Measurements from ENCODE around the gene SEPHS2.
"Not testable (repeated sequence)": the region's sequence is repeated elsewhere in the genome, so short reads cannot be mapped to it uniquely, and the experiment has no call there.

The SEPHS2 gene

DNA sequence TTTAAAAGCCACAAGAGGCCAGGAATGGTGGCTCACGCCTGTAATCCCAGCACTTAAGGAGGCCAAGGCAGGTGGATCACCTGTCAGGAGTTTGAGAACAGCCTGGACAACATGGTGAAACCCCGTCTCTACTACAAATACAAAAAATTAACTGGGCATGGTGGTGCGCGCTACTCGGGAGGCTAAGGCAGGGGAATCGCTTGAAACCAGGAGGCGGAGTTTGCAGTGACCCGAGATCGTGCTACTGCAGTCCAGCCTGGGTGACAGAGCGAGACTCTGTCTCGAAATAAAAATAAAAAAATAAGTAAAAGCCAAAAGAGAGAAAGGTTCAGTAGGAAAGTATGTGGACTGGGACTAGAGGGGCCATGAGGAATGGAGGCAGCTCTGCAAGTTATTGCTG is 13.8 kb upstream of the SEPHS2 start:
- H3K4me3 ChIP-seq (ENCODE audit: low read depth, low read length): no peak overlapping the region
- TF ChIP-seq, protein P1, sequence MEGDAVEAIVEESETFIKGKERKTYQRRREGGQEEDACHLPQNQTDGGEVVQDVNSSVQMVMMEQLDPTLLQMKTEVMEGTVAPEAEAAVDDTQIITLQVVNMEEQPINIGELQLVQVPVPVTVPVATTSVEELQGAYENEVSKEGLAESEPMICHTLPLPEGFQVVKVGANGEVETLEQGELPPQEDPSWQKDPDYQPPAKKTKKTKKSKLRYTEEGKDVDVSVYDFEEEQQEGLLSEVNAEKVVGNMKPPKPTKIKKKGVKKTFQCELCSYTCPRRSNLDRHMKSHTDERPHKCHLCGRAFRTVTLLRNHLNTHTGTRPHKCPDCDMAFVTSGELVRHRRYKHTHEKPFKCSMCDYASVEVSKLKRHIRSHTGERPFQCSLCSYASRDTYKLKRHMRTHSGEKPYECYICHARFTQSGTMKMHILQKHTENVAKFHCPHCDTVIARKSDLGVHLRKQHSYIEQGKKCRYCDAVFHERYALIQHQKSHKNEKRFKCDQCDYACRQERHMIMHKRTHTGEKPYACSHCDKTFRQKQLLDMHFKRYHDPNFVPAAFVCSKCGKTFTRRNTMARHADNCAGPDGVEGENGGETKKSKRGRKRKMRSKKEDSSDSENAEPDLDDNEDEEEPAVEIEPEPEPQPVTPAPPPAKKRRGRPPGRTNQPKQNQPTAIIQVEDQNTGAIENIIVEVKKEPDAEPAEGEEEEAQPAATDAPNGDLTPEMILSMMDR (IDR thresholded peaks at IDR 0.05; ENCODE audit: insufficient read depth, low read length, missing control alignments): no peak
- DNase-seq (ENCODE audit: low read depth, low spot score): no peak
- CTCF ChIA-PET: interaction anchor here (1.2 to 3.8 kb wide), 2 partner anchors 10 to 15 kb away, joined by 3 to 22 read pairs; no protein-coding TSS in a partner anchor
- POLR2A ChIA-PET: no interaction called here

DNA sequence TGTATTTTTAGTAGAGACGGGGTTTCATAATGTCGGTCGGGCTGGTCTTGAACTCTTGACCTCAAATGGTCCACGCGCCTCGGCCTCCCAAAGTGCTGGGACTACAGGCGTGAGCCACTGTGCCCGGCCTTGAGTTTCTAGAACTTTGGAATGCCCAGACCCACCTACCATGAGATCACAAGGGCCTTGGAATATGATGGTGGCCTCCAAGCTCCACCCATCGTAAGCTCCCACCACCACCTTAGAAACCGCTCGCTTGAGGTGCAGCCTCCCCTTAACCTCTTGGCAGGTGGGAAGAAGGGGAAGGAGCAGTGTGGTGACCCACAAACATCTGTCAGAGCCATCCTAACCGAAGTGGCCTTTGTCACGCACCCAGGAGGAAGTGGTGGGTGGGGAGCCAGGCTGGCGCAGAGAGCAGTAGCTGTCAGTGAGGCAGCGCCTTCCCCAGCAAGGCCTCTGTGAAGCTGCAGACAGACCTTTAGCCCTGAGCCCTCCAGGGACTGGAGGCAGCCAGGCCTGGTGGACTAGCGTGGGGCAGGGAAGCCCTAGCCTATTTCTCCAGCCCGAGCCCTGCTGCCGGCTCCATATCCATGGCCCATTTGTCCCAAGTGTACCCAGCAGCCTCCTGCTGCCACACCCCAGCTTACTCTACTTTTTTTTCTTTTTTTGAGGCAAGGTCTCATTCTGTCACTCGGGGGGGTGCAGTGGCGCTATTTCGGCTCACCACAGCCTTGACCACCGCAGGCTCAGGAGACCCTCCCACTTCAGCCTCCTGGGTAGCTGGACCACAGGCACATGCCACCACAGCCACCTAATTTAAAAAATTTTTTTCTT is 13.1 kb upstream of the SEPHS2 start:
- CTCF ChIA-PET: interaction anchor here (2.1 to 3.8 kb wide), 2 partner anchors 9 to 11 kb away, joined by 15 to 22 read pairs; no protein-coding TSS in a partner anchor
- TF ChIP-seq, protein P1 (IDR thresholded peaks at IDR 0.05; ENCODE audit: insufficient read depth, low read length, missing control alignments): no peak
- POLR2A ChIA-PET: no interaction called here
- H3K4me3 ChIP-seq (ENCODE audit: low read depth, low read length): no peak overlapping the region
- no peak for DNase-seq (ENCODE audit: low read depth, low spot score)

GRCh38 chr16:30457743-30458560 is 12.3 kb upstream of the SEPHS2 start:
- CTCF ChIA-PET: interaction anchor here (0.8 to 2.1 kb wide), 3 partner anchors 10 to 172 kb away, joined by 3 to 15 read pairs (median 5); partner anchors contain the start of gene ZNF747
- DNase-seq (ENCODE audit: low read depth, low spot score): no peak
- TF ChIP-seq, protein P1 (IDR thresholded peaks at IDR 0.05; ENCODE audit: insufficient read depth, low read length, missing control alignments): no peak
- H3K4me3 ChIP-seq (ENCODE audit: low read depth, low read length): no peak overlapping the region
- POLR2A ChIA-PET: no interaction called here

DNA sequence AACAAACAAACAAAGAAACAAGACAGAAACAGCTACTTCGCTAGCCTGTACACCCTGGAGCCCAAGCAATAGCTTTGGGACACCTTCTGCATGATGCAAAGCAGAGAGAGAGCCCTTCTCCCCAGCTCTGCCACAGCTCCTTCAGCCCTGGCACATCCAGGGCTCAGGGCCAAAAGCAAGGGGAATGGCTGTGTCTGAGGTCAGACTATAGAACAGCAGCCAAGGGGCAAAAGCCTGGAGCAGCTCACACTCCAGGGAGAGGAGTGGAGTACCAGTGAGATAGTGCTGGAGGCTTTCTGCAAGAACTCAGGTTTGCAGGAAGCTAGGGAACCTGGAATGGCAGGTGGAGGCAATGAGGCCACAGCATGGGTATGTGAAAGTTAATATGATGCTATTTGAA is 11.6 kb upstream of the SEPHS2 start:
- CTCF ChIA-PET: interaction anchor here (0.6 to 2.1 kb wide), 5 partner anchors 9 to 172 kb away, joined by 3 to 15 read pairs (median 3); partner anchors contain the start of gene ZNF747
- no peak for DNase-seq (ENCODE audit: low read depth, low spot score)
- TF ChIP-seq, protein P1 (IDR thresholded peaks at IDR 0.05; ENCODE audit: insufficient read depth, low read length, missing control alignments): no peak
- POLR2A ChIA-PET: interaction anchor here (0.8 kb wide), 1 partner anchor 12 kb away, joined by 3 read pairs; the partner anchor contains the start of gene SEPHS2
- H3K4me3 ChIP-seq (ENCODE audit: low read depth, low read length): no peak overlapping the region

DNA sequence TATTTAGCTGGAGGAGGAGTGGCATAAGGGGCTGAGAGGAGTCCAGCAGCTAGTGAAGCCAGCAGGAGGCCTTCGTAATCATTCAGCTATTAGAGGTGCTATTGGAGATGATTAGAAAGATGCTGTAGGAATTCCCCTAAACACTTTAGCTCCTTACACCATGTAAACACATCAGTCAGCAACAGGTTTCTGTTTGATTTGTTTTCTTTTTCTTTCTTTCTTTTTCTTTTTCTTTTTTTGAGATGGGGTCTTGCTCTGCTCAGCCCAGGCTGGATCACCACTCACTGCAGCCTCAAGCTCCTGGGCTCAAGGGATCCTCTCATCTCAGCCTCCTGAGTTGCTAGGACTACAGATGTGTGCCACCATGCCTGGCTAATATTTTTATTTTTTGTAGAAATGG is 10.6 kb upstream of the SEPHS2 start:
- CTCF ChIA-PET: interaction anchor here (1.1 to 1.9 kb wide), 3 partner anchors 9 to 173 kb away, joined by 3 to 5 read pairs (median 5); no protein-coding TSS in a partner anchor
- DNase-seq (ENCODE audit: low read depth, low spot score): no peak
- POLR2A ChIA-PET: interaction anchor here (0.8 kb wide), 1 partner anchor 11 kb away, joined by 3 read pairs; the partner anchor contains the start of gene SEPHS2
- TF ChIP-seq, protein P1 (IDR thresholded peaks at IDR 0.05; ENCODE audit: insufficient read depth, low read length, missing control alignments): no peak
- no peak overlapping the region for H3K4me3 ChIP-seq (ENCODE audit: low read depth, low read length)

- H3K4me3 ChIP-seq (ENCODE audit: low read depth, low read length); DNase-seq (ENCODE audit: low read depth, low spot score); POLR2A ChIA-PET: not testable (repeated sequence)
- CTCF ChIA-PET: interaction anchor here (1.1 to 1.9 kb wide), 3 partner anchors 23 to 176 kb away, joined by 3 to 5 read pairs (median 3); partner anchors contain the start of gene DCTPP1
These were observed 7.3 kb upstream of the SEPHS2 start for GRCh38 chr16:30452709-30453580.
